HG03025 (cell line): Measurements from ENCODE around the gene SLC34A2.
"Not testable (repeated sequence)": the region's sequence is repeated elsewhere in the genome, so short reads cannot be mapped to it uniquely, and the experiment has no call there.

Source experiments
- ATAC-seq: cut with Tn5 transposase; IDR thresholded peaks from one replicate; pipeline ENCODE4 v1.9.1; 2021; ENCODE audit warnings: mild to moderate bottlenecking, moderate library complexity; ENCODE audit not compliant: unreplicated experiment, low FRiP score

The SLC34A2 gene, protein sequence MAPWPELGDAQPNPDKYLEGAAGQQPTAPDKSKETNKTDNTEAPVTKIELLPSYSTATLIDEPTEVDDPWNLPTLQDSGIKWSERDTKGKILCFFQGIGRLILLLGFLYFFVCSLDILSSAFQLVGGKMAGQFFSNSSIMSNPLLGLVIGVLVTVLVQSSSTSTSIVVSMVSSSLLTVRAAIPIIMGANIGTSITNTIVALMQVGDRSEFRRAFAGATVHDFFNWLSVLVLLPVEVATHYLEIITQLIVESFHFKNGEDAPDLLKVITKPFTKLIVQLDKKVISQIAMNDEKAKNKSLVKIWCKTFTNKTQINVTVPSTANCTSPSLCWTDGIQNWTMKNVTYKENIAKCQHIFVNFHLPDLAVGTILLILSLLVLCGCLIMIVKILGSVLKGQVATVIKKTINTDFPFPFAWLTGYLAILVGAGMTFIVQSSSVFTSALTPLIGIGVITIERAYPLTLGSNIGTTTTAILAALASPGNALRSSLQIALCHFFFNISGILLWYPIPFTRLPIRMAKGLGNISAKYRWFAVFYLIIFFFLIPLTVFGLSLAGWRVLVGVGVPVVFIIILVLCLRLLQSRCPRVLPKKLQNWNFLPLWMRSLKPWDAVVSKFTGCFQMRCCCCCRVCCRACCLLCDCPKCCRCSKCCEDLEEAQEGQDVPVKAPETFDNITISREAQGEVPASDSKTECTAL

DNA sequence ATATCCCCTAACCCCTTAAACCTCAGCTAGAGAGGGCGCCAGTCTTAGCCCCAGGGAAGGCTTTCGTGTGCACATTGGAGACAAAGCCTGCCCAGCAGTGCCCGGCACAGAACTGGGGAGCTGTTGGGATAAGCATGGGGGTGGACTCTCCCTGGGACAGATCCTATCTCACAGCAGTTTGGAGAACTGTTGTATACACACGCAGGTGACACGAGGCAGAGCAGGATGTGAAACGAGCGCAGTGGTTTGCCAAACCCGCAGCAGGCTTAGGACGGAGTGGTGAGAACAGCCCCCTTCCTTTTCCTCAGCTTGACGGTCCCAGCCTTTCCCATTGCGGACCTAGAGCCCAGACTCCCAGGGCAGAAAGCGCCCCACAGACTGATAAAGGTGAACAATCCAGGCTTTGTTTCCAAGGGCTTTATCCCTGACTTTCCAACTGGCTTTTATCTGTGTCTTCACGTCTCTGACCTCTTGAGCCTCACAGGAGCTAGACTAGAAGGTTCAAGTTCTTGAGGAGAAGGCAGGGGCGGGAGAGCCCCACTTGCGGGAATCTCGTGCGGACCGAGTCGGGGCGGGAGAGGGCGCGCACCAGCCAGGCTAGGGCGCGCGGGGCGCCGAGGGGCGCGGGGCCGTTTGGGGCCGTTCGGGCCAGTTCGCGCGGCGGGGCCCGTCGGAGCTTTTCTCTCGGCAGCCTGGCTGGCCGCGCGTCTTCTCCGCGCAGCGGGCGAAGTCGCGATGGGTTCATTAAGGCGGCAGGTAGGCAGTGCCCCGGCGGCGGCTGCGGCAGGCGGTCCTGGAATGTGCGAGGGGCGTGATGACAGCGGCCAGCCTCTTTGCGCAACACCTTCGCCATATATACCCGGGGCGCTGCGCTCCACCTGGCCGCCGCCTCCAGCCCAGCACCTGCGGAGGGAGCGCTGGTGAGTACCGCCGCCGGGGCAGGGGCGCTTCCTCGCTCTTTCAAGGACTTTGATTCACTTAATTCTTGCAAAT is at the start of gene SLC34A2:
Gene SLC34A2, plus strand, starts transcription at position 881 of the 993 bp plus-strand sequence. CDS start 6,650 bp downstream, outside the sequence.
- ATAC-seq = no peak

- ATAC-seq = no peak
Measured at GRCh38 chr4:25608644-25609043, 47.0 kb upstream of the SLC34A2 start.

DNA sequence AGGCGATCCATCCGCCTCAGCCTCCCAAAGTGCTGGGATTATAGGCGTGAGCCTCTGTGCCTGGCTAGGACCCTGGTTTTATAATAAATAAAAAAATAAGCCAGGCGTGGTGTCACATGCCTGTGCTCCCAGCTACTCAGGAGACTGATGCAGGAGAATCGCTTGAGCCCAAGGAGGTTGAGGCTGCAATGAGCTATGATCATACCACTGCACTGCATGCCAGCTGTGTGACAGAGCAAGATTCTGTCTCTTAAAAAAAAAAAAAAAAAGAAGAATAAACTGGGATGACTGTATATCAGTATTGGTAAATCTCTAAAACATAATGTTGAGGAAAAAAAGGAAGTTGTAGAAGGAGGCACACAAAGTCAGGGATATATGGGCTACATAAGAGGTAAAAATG is 45.7 kb upstream of the SLC34A2 start:
- no peak for ATAC-seq

DNA sequence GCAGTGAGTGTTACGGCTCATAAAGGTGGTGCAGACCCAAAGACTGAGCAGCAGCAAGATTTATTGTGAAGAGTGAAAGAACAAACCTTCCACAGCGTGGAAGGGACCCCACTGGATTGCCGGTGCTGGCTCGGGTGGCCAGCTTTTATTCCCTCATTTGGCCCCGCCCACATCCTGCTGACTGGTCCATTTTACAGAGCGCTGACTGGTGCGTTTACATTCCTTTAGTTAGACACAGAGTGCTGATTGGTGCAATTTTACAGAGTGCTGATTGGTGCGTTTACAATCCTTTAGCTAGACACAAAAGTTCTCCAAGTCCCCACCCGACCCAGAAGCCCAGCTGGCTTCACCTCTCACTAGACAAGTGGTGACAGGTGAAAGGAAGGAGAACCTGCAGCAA is 42.0 kb upstream of the SLC34A2 start:
- ATAC-seq = not testable (repeated sequence)

GRCh38 chr4:25614807-25615206 is 40.8 kb upstream of the SLC34A2 start:
- ATAC-seq = no peak

- no peak for ATAC-seq
Measured at GRCh38 chr4:25621027-25621930, 34.4 kb upstream of the SLC34A2 start.

- ATAC-seq = no peak
Measured at GRCh38 chr4:25624616-25625015, 31.0 kb upstream of the SLC34A2 start.

DNA sequence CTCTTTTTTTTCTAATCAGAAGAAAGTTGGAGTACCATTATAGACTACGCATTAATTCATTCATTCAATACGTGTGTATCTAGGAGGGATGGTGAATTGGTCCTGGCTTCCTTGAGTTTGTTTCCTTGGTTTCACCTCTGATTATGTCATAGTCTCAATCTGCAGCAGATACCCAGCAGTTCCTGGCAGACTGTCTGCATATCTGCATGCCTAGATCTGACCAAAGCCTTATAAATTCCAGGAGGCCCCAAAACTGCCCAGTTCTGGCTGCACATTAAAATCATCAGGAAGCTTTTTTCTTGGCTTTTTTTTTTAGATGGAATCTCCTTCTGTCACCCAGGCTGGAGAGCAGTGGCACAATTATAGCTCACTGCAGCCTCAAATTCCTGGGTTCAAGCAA is 27.2 kb upstream of the SLC34A2 start:
- no peak for ATAC-seq

DNA sequence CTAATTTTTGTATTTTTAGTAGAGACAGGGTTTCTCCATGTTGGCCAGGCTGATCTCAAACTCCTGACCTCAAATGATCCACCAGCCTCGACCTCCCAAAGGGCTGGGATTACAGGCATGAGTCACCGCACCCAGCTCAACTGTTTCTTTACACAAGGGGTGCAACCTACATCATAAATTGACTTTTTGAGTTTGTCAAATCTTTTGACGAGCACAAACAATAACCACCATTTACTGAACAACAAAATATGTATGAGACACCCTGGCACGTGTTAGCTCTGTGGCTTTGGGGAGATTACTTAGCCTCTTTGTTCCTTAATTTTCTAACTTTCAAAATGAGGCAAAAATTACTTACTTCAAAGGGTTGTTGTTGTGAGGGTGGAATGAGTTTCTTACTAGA is 23.5 kb upstream of the SLC34A2 start:
- ATAC-seq = no peak

DNA sequence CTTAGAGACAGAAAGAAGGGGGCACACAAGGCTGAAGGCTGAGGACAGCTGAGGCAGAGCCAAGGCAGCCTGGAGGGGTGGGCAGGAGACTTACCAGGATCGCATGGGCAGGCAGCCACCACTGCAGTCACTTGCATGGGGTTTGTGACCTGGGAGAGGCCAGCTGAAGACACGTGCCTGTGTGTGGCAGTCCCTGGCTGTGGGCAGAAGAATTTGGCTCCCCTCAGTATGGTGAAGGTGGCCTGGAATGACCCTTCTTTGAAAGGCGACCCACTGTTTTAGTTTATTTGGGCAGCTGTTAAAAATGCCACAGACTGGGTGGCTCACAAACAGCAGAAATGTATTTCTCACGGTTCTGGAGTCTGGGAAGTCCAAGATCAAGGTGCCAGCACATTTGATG is 22.1 kb upstream of the SLC34A2 start:
- ATAC-seq = no peak

GRCh38 chr4:25635501-25635900 is 20.1 kb upstream of the SLC34A2 start:
- ATAC-seq = no peak

DNA sequence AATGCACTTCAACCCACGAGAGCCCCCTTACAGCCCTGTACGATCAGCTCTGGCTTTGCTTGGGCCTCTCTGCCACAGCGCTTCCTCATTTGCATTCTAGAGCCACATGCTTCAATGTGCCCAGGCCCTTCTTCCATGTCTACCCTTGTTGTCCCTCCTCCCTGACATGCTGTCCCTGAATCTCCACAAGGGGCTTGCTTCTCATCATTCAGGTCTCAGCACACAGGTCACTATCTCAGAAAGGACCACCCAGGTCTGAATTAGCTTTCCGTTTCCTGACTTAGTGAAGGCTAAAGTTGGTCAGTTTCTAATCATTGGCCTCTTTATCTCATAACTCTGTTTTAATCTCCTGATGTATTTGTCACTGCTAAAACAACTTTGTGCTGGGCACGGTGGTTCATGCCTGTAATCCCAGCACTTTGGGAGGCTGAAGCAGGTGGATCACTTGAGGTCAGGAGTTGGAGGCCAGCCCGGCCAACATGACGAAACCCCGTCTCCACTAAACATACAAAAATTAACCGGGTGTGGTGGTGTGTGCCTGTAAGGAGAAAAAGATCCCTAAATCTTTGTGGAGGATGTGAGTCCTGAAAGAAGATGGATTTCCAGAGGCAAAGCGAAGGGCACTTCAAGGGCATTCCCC is 17.9 kb upstream of the SLC34A2 start:
- no peak for ATAC-seq

GRCh38 chr4:25638221-25638601 is 17.4 kb upstream of the SLC34A2 start:
- no peak for ATAC-seq

DNA sequence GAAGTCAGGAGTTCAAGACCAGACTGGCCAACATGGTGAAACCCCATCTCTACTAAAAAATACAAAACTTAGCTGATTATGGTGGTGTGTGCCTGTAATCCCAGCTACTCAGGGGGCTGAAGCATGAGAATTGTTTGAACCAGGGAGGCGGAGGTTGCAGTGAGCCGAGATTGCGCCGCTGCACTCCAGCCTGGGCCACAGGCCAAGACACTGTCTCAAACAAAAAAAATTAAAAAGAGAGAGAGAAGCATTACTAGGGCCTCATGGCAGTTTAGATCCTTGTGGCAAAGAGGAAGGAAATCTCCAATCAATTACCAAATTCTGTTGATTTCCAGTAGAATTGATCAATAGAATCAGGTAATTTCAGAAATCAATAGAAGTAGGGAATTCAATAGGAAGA is 16.8 kb upstream of the SLC34A2 start:
- no peak for ATAC-seq

- ATAC-seq = no peak
Measured at GRCh38 chr4:25650311-25650710, 5.3 kb upstream of the SLC34A2 start.

GRCh38 chr4:25651682-25652081 is 4.0 kb upstream of the SLC34A2 start:
- ATAC-seq = no peak

DNA sequence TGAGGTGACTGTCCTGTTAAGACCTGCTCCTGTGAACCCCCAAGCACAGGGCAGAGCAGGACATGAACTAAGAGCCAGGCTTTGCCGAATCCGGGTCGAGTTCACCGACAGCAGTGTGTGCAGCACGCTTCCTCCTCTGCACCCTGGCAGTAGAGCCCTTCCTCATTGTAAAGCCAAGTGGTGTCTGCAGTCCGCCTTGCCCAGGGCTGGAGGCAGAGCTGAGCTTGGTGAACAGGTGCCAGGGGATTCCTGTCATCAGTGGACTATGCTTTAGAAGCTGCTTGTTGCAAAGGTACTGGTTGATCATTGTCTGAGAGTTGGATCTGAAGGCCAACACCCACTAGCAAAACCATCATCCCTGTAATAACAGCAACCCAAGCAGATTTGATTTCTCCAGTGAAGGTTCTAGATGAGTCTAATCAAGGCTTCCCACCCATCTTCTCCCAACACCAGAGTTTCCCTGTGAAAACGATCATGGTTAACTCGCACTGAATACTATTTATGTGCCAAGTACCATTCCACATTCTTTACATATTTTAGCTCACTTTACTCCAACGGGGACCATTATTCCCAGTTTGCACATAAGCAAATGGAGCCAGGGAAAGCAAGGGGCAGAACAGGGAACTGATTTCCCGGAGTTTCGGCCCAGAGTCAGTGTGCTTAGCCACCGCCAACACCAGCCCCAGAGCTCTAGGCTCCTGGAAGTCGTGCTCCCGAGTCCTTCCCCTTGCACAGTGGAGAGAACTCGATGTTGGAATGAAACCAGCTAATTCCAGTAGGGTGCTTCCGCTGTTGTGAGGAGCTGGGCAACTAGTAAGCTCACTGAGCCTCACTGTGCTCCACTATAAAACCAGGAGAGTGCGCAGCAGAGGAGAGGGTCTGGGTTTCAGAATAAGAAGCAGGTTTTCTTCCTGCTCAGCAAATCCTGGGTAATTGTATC is 1.4 kb upstream of the SLC34A2 start:
- ATAC-seq = no peak

- no peak for ATAC-seq
Measured at GRCh38 chr4:25656031-25656430, 380 bp downstream of the SLC34A2 start.
